Measurements from ENCODE around the gene LIN54.

DNA sequence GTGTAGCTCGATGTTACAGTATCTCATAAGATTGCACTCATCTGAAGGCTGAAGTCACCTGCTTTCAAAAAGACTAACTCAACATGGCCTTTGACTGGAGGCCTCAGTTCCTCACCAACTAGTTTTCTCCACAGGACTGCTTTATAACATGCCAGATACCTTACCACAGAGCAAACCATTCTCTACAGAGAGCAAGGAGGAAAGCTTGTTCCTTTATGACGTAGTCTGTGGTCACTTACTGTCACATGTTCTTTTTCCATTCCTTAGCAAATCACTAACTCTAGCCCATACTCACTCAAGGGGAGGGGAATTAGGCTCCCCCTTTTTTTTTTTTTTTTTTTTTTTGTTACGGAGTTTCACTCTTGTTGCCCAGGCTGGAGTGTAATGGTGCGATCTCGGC lies 106.9 kb downstream of the LIN54 start:
- TF ChIP-seq EZH2phosphoT487 (IDR thresholded peaks at IDR 0.05; ENCODE audit: borderline replicate concordance, low read depth) (no peak), NFIC (IDR thresholded peaks at IDR 0.05; ENCODE audit: borderline replicate concordance) (no peak), SIN3A (IDR thresholded peaks at IDR 0.05; ENCODE audit: borderline replicate concordance, low read depth, low read length) (no peak)
- TF ChIP-seq, protein P1, sequence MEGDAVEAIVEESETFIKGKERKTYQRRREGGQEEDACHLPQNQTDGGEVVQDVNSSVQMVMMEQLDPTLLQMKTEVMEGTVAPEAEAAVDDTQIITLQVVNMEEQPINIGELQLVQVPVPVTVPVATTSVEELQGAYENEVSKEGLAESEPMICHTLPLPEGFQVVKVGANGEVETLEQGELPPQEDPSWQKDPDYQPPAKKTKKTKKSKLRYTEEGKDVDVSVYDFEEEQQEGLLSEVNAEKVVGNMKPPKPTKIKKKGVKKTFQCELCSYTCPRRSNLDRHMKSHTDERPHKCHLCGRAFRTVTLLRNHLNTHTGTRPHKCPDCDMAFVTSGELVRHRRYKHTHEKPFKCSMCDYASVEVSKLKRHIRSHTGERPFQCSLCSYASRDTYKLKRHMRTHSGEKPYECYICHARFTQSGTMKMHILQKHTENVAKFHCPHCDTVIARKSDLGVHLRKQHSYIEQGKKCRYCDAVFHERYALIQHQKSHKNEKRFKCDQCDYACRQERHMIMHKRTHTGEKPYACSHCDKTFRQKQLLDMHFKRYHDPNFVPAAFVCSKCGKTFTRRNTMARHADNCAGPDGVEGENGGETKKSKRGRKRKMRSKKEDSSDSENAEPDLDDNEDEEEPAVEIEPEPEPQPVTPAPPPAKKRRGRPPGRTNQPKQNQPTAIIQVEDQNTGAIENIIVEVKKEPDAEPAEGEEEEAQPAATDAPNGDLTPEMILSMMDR (IDR thresholded peaks at IDR 0.05) = no peak
